NCI-H460 (cell line): ENCODE data around the gene EQTN. TPM values are rescaled to one million over a fixed set of nuclear protein-coding genes. Genes with fewer than 3 reads are reported as not detected.

Experiments
- DNase-seq: peaks from one replicate; pipeline ENCODE4 v3.0.0-alpha.2; 2016; ENCODE audit warnings: low read depth; ENCODE audit errors: extremely low read depth
- polyA plus RNA-seq: library from polyadenylated mRNA; depleted of rRNA; stranded (reverse); fragments of >200 nt; gene quantifications from 2 replicates; pipeline ENCODE4 v1.2.3, GENCODE V29; 2014; cell fraction: nucleus; rRNA removed
- total RNA-seq: library from RNA; depleted of rRNA; stranded (reverse); fragments of >200 nt; shearing (Covaris generic); gene quantifications from 2 replicates; pipeline ENCODE4 v1.2.3, GENCODE V29; 2014; rRNA removed

The EQTN gene
- not detected in 2 replicates for total RNA-seq
- not detected in 2 replicates for polyA plus RNA-seq

DNA sequence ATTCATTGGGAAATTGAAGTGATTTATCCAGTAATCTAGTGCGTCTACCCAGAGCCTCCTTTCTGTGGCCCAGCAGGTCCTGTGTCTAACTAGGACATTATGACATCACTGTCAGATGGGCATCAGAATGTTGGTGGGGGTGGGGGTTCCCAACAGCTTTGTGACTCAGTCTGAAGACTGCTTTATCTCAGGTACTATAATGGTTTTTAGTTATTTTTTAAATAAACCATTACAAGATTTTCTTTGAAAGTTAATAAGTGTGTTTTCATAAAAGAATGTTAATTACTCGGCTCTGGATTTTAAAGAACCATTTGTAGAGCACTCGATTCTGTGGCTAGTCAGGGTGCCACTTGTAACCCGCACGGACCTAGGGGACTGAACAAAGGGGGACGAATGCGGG is at the start of gene EQTN:
EQTN (minus strand) TSS at position 101 of the 400 bp plus-strand sequence; CDS start at position 6, 95 bp downstream.
- no peak for DNase-seq

DNA sequence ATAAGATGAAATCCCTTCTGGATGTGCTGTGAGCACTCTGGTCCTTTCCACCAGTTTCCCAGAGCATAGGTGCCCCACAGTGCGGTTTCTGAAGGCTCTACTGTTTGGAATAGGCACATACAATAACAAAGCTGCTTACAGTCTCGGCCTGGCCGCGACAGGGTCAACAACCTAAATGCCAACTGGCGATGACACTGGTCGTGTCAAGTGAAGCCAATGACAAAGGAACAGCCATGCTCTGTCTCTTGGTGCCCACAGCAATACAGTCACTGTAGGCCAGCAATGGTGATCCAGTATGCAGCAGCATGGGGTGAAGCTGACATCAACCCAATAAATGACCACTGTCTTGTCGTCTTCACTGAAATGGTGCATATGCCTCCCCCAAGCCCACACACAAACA is 47.8 kb upstream of the EQTN start:
- DNase-seq: no peak

DNA sequence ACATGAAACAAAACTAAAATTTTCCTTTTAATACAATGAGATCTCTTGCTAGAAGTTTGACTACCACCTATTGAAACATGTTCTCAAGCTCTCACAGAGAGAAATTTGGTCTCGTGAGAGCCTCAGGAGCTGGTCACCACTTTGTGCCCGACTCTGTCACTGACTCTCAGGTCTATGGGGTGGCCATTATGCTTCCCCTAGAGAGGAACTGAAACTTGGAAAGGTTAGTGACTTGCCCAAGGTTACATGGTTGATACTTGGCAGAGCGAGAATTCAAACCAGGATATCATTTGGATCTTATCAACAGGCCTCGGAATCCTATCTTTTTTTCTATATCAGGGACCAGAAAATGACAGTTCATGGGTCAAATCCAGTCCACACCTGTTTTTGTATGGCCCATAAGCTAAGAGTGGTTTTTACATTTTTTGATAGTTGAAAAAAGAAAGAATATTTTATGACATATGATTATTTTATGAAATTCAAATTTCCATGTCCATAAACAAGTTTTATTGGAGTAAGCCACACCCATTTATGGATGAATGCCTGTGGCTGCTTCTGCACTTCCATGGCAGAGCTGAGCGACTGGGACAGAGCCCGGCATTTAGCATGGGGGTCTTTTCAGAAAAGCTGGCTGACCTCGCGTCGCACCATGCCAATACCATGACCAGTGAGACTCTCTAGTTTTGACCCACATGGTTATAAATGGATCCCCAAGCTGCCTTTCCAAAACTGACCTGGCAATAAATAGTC is 44.8 kb upstream of the EQTN start:
- DNase-seq: no peak

DNA sequence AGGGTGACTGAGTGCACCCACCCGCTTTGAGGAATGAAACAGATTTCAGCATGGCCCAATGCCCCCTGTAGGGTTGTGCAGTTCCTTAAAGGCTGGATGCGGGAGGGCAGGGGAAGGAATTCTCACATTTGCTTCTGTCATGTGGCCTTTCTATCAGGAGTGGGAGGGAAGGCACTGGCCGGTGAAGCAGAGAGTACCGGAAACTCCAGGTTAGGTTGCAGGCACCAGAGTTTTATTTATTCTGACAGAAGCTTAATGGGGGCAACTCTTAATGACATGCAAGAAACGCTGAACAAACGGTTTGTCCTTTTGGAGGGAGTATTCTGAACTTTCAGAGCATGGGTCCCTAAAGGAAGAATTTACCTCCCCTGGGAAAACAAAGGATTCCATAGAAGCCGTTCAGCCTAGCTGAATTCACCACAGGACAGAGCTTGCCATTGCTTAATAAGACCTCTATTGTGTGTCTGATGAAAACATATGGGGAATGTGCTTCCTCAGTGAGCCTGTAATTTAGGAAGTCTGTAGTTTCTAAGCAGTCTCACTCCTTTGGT is 44.1 kb upstream of the EQTN start:
- no peak for DNase-seq

DNA sequence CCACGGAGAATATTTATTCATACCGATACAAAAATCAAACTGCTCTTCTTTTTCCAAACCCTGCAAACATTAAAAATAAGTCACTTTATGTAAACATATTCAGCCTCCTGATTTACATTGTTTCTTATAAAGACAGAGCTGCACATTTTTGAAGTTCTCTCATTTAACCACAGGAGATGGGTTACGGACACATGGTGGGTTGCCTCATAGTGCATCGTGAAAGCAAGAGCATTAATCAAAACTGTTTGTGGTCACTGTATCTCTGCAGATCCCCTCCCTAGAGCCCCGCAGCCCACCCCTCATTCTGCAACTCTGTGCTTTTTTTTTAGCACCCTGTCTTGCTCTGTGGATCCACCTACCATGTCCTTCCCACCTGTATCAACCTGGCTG is 43.3 kb upstream of the EQTN start:
- DNase-seq: no peak

DNA sequence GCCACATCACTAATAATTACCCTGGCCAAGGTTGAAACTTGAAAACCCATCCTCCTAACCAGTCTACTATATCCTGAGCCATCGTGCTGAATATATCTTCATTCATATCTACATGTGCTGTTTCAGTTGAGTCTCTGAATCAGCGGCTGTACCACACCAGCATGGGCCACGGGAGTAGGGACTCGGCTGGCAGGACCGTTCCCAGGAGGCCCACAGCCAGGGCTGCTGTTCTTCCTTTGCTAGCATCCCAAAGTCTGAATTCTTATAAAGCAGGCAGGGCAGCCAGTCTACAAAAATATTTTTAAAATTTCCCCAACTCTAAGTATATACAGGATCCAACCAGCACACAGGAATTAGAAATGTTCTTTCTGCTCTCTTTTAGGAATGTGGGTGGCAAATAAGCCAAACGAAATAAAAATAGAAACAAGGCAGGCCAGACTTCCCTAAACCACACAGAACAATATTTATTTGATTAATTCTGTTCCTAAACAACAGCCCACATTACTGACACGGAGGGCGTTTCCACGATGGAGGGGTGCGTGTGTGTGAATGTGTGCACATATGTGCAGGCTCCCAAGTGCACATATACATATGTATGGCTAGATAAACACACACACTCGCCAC is 42.8 kb upstream of the EQTN start:
- no peak for DNase-seq

DNA sequence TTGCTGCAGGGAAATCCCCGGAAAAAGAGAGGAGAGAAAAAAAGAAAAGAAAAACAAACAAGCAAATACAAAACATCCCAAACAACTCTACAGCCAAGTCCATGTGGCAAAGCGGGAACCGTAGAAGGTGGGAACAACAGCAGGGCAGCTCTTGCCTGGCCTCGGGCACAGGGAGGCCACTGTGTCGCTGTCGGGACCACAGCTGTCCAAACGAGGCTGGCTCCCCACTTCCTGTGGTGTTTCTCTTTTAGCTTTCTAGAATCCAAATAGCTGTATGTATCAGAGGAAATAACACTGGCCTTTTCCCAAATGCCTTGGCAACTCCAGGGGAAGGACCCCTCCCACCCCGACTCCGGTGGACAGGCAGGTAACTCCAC is 41.6 kb upstream of the EQTN start:
- DNase-seq: no peak

DNA sequence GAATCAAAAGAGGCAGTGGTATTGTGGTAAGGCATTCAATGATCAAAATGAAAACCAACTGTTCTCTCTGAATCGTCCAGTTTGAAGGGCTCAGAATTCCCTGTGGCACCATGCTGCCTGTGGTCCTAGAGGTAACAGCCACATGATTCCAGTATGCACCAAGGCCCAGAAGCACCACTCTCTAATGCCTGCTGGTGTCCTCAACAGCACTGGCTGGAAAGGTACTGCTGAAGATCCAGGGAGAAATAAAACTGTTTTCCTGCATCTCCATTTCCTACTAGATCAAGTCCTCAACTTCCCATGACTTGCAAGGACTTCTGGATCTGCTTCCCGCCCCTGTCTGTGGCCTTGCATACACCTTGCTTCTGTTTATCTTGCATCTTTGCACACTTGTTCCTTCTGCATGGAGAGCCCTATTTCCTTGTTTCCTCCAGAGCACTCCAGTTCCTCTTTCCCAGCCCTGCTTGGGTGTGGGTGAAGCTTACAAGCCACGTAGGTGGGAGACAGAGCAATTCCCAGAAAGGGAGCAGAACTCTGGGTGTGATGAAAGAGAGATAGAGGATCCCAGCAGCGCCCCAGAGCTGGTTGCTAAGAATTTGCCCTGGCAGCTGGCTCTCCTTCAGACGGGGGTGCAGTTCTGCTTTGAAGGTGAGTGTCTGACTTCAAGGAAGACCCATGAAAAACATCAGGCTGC is 41.0 kb upstream of the EQTN start:
- DNase-seq: no peak

DNA sequence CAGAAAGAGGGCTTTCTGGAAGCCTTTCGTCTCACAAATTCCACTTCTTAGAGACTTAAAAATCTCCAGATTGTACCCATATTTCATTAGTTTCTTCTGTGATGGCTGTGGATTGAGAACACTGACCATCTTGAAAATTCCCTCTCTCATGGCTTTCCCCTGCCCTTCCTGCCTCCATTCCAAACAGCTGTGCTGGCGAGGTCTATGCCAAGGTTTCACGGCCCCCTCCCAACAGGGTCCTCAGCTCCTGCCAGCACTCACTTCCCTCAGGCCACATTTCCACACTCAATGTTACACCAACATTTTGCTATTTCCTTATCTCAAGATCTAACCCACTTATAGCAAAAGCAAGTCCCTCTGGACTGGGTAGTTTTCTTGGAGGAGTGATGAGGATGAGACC is 40.3 kb upstream of the EQTN start:
- no peak for DNase-seq

DNA sequence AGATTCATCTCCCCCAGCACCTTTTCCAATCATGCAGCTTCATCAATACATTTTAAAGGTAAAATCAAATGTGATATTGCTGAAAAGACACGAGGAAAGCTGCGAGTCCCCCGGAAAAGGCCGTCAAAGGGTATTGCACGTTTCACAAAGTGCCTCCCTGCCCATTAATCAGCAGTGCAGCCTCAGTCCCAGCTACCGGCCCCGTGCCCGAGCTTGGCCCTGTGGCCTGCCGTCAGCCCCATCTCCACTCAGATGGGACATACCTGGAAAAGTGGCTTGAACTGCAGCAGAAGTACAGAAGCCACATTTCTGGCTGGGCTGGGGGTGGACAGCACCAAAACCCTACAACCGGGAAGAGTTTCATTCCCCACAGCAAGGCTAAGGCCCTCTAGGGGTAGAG is 39.9 kb upstream of the EQTN start:
- no peak for DNase-seq

DNA sequence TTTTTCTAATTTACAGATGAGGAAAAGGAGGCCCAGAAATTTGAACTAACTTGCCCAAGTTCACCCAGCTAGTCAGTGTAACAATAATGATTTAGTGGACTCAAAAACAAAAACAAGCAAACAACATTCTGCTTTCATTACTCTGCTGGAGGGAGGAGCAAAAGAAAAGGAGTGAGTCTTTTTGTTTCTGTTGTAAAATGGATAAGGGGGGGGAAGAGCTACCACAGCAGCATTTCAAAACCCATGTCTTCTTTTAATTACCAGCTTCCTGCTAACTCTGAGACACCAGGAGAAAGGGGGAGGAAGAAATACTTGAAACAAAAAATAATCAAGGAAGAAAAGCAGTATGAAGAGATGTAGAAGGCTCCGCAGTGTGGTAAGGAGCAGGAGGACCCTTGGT is 39.2 kb upstream of the EQTN start:
- no peak for DNase-seq

DNA sequence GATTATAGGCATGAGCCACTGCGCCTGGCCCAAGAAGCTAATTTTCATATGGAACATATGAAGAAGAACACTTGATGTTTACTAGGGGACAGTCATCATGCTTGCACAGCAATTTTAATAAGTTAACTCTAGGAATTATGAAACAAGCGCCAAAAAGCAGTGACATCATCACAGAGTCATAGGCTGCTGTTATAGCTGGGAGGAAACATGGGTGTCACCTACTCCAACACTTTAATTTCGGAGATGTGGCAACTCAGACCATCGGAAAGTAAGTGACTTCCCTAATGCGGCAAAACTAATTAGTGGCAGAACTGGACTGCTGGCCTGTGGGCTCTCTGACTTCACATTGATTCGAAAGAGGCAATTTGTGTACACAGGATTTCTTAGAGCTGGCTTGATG is 38.1 kb upstream of the EQTN start:
- DNase-seq: no peak

DNA sequence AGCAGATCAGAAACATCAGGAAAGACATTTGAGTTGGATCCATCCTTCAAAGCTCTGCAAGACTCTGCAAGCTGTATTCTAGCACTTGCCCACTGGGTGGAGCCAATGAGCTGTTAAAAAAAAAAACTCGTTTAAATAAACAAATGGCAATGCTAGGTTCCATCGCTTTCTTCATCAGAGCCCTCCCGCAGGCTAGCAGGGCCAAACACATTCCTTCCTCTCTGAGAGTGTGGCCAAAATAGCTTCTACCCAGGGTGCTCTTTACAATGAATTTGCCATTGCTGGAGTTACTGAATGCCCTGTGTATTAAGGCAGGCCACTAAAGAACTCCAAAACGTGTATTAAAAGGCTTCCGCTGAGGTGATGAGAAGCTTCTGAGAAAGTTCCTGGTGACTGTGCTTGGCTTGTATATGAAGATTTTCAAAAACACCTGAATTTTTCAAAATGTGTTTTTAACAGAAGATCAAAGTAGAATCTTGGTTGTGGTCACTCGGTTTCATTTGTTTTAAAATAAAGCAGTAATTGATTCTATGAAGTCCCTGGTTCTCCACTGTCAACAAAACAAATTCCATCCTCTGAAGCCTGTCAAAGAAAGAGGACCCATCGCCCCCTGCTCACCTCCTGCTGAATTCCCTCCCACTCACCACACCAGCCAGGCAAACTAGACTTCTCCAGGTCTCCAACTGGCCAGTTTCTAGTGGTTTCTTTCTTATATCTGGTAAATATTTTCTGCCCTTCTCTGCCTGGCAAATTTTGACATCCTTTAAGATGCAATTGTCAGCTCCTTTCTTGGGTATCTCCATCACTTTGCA is 36.5 kb upstream of the EQTN start:
- peak; percentile 48 for DNase-seq

DNA sequence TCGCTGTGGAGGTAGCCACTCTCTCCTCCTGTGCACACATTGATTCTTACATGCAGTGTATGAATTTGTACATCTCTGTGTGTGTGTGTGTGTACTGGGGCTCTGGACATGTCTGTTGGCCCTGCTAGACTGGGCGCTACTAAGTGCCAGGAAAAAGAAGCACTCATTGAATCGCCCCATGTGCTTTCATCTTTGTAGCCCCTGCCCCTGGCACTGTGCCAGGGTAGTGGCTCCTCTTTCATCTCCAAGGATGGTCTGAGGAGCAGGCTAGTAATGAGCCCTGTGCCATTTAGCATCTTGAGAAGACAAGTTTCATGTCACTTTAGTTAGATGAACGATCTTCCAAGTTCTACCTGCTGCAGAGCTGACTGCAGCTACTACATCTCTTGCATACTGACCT is 34.4 kb upstream of the EQTN start:
- DNase-seq: no peak

DNA sequence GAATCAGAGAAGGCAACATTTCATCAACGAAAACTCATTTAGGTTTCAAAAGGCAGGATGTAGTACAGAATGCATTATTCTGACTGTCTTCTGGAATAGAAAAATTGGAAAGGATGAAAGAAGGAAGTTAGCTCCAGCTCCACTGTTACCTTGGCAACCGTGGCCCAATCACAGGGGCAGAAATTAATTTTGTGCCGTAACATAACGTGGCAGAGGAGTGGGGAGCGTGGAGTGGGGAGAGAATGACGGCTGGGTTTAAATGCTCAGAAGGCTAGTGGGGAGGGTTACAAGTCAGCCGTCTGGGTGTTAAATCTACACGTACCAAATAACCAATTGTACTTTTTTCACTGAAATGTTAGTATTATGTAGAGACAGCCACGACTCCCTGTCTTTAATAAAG is 32.3 kb upstream of the EQTN start:
- no peak for DNase-seq

DNA sequence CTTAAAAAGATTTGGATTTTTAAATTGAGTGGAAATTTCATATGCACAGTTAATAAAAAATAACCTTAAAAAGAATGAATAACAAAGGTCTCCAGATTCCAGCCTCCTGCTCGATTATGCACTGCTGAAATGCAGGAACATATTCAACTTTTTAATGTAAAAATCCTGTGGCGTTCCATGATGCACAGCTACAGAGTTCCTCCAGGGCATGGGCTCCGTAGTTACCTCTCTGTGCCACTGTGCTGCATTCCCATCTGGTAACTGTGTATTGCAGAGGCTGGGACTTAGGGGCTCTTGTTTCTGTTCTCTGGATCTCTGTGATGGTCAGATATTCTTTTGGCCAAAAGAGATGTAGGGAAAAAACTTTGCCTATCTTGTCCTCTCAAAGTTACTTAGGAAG is 31.5 kb upstream of the EQTN start:
- no peak for DNase-seq

DNA sequence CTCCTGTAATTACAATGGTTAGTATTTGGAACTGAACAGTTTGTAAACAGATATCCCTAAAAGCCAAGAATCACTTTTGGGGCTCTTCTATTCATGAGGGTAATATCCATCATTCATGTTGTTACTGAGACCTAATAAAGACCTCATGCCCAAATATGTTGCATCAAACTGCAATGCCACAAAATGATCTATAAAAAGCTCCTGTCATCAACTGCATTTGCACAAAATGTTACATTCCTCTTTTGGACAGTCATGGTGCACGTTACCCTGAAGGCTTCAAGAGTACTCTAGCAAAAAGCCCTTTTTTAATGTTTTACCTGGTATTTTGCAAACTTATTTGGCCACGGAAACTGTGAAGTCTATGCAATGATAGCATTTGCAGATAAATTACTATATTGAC is 14.2 kb upstream of the EQTN start:
- no peak for DNase-seq

DNA sequence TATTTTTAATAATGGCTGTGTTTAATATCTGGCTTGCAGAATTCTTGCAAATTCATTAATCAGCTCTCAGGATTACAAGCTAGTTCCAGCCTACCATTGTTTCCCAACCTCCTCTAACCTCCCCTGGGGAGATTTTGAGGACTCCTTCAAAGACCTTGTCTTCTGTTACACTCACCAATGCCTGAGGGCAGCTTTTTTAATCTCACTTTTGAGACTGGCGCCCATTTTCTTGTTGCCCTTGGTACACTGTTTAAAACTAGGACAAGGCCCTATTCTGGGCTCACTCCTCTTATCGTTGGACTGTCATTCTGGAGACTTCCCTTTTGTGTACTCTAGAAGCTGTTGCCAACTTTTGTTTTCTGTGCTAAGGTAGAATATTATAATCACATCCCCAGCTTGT is 13.6 kb upstream of the EQTN start:
- no peak for DNase-seq

DNA sequence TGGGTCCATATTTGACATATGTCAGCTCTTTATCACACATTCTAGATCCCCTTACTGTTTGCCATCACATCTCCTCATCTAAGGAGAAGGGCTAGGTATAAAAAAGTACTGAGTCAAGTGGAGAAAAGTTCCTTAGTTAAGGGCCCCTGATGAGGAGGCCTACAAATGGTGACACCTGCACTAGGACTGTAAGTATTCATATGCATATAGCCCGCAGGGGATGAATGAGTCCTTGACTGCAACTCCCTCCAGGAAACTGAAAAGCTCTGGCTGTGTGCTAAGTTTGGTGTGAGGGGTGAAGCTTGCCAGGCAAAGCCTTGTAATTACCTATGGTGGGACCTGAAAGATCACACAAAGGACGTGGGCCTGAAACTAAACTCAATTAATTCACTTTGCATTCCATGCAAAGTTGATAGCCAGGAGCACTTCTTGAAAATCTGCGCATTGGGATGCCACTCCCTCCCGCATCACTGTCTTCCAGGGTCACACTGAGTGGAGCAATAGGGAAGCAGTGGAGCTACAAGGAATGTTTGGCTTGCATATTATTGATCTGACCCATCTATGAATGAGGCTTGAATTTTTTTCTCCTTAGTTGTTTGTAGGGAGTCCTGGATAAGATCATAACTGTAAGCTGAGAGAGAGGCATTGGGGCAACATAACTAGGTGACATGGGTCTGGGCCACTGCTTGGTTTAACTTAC is 11.9 kb upstream of the EQTN start:
- DNase-seq: no peak

DNA sequence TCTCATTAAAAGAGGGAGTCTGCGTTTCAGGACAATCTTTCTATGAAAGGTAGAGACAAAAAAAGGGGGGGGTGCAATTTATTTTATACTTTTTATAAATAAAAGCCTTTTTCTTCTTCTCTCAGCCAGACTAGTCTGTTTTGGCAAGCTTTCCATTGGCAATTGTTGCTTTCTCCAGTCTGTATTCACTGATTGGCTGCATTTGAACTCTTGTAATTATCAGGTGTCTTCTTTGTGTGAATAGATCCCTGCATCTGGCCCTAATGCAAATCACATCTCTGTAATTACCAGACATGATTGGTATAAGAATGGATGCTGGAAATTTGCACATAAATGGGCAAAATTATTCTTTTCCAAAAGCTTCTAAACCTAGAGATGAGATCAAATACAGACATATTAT is 7.6 kb upstream of the EQTN start:
- DNase-seq: no peak
